GM19438 (cell line): ENCODE results near the gene CAPN8.

Experiments used
- ATAC-seq: cut with Tn5 transposase; IDR thresholded peaks from one replicate; pipeline ENCODE4 v1.9.1; 2021; ENCODE audit warnings: low read depth; ENCODE audit not compliant: unreplicated experiment

CAPN8 gene

GRCh38 chr1:223702735-223703667 is 37.5 kb upstream of the CAPN8 start:
- no peak for ATAC-seq

DNA sequence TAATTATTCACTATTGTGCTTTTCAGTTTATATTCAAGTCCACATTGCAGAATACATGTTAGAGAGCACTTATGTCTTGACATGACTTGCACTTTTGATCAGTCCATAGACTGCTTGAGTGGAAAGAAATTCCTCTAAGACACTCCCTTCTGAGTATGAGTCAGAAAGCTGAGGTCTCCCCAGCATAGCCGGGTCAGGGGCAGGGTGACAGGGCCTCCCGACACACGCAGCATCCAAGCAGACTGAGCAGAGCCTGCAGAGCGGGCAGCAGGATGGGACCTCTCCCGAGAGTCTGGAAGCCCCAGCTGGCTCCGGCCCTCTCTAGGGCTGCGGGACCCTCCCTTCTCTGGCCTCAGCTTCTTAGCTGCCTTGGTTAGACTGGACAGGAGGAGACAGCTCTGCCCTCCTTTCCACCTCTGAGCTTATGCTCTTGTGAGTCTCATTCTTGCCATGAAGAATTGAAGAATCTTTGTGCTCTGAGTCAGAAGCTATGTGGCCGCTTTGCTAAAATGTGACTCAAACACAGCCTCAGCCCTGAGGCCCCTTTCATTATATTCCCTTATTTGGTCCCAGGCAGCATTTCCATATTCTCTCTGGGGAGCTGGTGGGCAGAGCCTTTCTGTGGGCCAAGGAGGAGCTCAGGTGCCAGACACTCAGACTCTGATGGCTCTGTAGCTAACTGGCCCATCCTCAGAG is 35.6 kb upstream of the CAPN8 start:
- no peak for ATAC-seq

GRCh38 chr1:223700388-223700918 is 35.0 kb upstream of the CAPN8 start:
- no peak for ATAC-seq

DNA sequence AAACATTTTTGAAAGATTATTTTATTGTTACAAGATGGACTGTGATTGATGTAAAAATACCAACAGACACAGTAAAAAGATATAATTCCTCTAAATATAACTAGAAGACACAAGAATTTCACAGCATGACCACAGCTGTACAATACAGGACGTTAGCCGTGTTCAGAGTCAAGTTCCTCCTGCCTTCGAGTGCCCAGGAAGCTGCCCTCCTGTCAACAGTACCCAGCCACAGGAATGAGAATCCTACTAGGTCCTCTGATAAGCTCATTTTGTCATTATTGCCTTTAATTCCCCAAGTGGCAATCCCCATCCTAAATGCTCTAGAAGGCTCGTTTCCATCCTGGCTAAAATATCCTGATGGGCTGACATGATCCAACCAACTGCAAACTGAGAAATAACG is 30.4 kb upstream of the CAPN8 start:
- ATAC-seq = no peak

GRCh38 chr1:223695014-223695548 is 29.6 kb upstream of the CAPN8 start:
- ATAC-seq = no peak

DNA sequence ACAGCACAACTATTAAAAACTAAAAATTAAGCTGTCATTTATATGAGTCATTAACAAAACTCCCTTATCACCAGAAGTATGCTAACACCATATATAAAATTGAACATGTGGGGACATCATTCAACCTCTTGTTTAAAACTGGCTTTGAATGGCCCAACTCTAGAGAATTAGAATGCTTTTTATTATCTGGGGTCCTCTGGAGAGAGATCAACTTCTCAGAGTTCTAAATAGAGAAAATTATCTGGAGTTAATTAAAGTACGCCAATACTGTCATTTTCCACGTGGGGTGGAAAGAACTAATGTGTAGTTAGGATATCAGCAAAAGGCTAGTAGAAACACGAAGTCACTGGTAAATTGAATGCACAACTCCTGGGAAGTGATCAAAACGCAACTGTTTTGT is 25.6 kb upstream of the CAPN8 start:
- ATAC-seq = no peak

DNA sequence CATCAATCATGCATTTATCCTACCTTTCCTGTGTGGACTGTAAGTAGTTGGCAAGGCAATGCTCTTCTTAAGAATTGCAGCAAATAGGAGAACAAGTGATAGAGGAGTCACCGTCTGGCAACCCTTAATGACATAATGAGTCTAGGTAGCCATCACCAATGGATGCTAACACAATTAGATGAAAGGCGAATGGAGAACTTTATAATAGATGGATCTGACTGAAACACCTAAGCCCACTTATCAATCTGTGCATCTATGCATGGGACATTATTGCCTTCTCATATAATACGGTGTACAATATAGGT is 18.9 kb upstream of the CAPN8 start:
- no peak for ATAC-seq

GRCh38 chr1:223683586-223684487 is 18.3 kb upstream of the CAPN8 start:
- no peak for ATAC-seq

DNA sequence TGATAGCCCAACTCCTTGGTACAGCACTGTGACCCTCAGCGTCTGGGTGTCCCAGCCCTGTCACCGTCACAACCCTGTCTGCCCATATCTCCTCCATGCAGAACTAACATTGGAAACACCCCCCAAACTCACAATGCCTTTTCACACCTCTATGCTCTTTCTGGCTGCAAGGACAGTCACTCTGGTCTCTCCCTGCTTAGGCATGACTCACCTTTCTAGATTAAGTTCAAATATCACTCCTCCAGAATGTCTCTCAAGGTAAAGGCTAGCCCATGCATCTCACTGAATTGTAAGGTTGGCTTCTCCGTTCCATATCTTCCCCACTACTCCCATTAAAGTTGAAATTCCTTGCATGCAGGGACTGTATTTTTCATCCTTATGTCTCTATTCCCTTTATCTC is 17.0 kb upstream of the CAPN8 start:
- ATAC-seq = no peak

- no peak for ATAC-seq
Observed at GRCh38 chr1:223680188-223680587, 14.7 kb upstream of the CAPN8 start.

DNA sequence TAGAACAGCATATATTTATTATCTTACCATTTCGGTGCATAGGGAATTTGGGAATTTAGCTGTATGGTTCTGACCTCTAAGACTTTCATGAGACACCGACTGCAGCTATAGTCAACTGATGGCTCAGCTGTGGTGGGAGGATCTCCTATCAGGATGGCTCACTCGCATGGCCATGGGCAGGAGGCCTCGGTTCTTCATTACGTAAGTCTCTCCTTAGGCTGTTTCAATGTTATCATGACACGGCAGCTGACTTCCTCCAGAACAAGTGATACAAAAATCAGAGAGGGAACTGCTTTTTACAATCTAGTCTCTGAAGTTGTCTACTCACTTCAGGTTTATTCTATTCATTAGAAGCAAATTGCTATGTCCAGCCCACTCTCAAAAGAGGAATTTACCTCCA is 13.3 kb upstream of the CAPN8 start:
- ATAC-seq = no peak

DNA sequence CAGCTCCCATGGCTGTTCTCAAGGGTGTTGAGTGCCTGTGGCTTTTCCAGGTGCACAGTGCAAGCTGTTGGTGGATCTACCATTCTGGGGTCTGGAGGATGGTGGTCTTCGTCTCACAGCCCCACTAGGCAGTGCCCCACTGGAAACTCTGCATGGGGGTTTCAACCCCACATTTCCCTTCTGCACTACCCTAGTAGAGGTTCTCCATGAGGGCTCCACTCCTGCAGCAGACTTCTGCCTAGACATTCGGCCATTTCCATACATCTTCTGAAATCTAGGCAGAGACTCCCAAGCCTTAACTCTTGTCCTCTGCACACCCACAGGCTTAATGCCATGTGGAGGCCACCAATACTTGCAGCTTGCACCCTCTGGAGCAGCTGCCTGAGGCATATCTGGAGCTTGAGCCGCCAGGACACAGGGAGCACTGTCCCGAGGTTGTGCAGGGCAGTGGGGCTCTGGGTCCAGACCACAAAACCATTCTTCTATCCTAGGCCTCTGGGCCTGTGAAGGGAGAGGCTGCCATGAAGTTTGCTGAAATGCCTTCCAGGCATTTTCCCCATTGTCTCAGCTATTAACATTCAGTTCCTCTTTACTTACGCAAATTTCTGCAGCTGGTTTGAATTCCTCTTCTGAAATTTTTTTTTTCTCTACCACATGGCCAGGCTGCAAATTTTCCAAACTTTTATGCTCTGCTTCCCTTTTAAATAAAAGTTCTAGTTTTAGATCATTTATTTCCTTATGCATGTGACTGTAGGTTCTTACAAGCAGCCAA is 8.8 kb upstream of the CAPN8 start:
- ATAC-seq = no peak

DNA sequence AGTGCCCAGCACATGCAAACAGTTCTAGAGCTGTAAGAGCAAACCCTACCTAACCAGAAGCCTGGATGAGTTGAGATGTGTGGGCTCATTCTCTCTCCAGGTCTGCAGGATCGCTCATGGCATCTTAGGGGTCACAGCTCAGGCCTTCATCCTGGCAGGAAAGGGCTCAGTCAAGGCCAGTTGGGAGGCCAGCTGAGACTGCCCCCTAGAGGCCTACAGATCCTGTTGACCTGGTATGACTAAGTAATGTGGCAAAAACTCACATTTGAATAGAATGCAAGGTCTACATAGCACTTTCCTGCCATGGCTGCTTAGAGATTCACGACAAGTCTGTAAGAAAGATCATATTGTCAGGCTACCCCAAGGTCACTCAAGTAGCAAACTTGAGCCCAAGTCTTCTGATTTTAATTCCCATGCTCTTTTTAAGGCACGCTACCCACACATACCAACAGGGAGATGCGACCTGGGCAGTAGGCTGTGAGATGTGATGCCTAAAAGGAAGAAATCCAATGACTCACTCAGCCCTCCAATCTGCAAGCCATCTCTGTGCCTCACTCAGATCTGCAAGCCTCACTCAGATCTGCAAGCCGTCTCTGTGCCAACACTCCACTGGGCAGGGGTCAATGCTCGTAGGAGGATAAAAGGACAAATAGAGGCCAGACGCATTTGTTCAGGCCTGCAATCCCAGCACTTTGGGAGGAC is 5.1 kb upstream of the CAPN8 start:
- ATAC-seq = no peak

DNA sequence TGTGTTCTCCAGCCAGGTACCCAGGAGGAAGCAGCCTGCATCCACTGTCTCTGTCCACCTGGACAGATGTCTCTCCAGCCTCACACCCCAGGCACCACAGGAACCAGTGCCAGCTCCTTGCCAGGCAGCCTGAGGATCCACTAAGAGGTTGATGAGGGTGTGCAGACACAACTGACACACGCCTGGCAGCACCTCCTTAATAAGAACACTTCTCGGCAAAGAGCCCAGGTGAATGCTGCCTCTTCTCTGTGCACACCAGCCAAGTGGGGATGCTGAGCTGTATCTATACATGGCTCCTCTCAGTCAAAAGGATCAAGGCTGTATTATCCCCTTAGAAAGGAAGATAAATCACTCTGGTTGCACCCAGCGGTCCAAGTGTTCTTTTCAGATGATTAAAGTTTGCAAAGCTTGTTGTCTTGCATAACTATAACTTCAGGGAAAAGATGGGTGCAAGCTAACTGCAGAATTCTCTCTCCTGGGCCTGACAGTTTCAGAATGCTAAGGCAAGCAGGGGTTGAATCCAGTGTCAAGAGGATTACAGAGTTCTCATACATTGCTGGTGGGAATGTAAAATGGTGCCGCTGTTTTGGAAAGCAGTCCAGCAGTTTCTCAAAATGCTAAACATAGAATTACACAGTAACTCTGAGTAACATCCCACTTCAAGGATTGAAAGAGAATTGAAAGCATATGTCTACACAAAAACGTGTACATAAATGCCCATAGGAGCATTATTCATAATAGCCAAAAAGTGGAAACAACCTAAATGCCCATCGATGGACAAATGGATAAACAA is 3.7 kb upstream of the CAPN8 start:
- no peak for ATAC-seq

GRCh38 chr1:223667484-223668182 is 2.1 kb upstream of the CAPN8 start:
- ATAC-seq = no peak

DNA sequence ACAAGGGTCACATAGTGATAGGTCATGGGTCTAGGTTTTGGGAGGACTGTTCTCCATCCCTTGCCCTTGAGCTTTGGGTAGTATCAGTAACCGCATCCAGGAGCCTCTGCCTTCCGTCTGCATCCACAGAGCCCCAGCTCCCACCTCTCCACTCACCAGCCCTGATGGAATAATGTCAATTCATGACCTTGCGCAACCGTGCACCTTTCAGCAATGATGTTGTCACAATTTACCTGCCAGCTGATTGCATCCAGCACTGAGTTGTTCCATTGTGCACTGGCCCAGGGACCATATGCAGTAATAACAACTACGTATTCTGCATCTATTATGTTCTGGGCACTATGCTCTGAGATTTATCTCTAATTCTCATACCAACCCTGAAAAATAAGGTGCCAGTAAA is 1.4 kb downstream of the CAPN8 start:
- ATAC-seq = no peak

DNA sequence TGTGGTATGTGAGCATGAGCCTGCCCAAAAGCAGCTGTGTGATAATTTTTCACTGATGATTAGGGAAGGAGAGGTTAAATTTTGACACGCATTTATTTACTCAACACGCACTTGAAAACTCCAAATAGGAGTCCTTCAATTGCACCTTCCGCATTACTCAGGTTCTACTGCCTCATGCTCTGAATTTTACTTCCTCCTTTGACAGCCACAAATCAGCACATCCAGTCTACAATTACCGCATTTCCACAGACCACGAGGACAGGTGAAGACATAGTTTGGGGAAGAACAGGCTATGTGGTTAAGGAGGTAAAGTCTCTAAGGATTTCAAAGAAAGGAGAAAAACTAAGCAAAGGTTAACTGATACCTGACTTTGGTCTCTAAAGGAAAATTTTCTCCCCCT is 2.6 kb downstream of the CAPN8 start:
- no peak for ATAC-seq

DNA sequence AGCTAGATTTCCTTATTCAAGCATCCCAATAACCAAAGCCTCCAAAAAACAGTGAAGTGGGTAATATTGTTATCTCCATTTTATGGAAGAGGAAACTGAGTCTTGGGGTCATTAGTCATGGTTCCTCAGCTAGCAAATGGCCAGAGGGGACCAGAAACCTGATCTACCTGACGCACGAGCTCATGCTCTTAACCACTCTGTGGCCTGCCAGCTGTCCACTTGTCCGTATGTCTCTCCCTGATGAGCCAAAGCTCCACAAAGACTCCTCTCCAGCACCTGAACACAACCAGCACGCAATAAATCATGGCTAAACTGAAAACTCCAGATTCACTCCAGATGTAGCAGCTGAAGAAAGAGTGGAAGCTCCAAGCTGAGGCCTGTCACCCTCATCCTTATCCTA is 5.8 kb downstream of the CAPN8 start:
- no peak for ATAC-seq
